ENCODE data around the gene SGCD. TPM values are rescaled to one million over a fixed set of nuclear protein-coding genes. Genes with fewer than 3 reads are reported as not detected.

The SGCD gene
- total RNA-seq, 1 experiment from 2014 or later = not detected

DNA sequence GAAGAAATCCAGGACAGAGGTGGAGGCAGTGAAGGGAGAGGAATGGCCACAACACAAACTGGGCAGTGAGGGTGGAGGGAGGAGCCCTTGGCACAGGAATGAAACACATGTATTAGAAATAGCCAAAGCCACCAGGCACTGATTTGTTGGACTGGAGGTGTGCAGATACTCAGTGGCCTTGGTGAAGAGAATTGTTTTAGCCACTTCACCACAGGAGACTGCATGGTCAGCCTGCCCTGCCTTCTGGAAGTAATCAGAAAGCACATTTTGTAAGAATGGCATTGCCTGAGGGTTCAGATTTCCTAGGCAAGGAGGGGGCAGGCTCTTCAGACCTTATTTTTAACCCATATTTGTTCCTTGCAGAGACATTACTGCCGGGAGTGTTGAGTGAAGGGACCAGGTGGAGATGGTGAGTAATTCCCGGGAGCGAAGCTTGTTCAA is 2.2 kb downstream of the SGCD start:
- in situ Hi-C loops (cut with HindIII; ENCODE audit: low pct_unique_long_range_greater_than_20kb, low sequenced_read_pairs) = no loop called here
- no TSS peak for BruUV-seq (replicated peaks)

DNA sequence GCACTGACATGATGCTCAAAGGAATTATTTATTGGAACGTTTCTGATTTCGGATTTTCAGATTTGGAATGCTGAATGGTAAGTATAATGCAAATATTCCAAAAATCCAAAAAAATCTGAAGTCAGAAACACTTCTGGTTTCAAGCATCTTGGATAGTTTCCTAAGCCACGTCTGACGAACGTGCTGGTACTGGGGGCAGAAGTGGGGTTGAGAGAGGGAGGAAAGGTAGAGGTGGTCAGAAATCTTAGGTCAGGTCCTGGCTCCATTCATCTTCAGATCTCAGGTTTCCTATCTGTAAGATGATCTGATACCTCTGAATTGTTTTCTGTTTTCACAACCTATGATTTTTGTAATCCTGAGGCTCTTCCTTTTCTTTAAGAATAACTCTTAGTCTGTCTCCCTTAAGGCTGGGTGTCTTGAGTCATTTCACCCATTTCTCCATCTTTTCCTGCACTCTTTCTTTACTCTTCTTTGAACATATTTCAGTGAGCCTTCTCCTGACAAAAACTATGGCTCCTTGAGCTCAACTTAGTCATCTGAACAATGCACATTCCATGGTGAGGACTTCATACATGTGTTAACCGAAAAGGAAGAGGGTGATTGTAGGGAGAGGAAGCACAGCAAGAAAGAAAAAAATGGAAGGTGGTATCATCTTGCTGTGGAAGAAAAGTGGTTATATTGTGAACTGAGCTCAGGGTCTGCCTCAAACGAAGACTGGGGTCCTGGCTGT is 3.3 kb downstream of the SGCD start:
- H3K36me3 ChIP-seq (ENCODE audit: control insufficient read depth, insufficient read depth, low read length) = no peaks in the 10 kb centered on the region
- H3K27me3 ChIP-seq (ENCODE audit: control insufficient read depth, insufficient read depth, low read length) = no peaks in the 10 kb centered on the region; the same call in 1 of the 2 replicates
- no peak for TF ChIP-seq TCF7L2 (IDR thresholded peaks at IDR 0.05; ENCODE audit: low read depth, low read length)
- TF ChIP-seq, protein P1, sequence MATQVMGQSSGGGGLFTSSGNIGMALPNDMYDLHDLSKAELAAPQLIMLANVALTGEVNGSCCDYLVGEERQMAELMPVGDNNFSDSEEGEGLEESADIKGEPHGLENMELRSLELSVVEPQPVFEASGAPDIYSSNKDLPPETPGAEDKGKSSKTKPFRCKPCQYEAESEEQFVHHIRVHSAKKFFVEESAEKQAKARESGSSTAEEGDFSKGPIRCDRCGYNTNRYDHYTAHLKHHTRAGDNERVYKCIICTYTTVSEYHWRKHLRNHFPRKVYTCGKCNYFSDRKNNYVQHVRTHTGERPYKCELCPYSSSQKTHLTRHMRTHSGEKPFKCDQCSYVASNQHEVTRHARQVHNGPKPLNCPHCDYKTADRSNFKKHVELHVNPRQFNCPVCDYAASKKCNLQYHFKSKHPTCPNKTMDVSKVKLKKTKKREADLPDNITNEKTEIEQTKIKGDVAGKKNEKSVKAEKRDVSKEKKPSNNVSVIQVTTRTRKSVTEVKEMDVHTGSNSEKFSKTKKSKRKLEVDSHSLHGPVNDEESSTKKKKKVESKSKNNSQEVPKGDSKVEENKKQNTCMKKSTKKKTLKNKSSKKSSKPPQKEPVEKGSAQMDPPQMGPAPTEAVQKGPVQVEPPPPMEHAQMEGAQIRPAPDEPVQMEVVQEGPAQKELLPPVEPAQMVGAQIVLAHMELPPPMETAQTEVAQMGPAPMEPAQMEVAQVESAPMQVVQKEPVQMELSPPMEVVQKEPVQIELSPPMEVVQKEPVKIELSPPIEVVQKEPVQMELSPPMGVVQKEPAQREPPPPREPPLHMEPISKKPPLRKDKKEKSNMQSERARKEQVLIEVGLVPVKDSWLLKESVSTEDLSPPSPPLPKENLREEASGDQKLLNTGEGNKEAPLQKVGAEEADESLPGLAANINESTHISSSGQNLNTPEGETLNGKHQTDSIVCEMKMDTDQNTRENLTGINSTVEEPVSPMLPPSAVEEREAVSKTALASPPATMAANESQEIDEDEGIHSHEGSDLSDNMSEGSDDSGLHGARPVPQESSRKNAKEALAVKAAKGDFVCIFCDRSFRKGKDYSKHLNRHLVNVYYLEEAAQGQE (IDR thresholded peaks at IDR 0.05; ENCODE audit: insufficient read depth in 1 of 2, low read depth in 2 of 2, low read length in 1 of 2) = no peak
- TF ChIP-seq POLR2AphosphoS5 (IDR thresholded peaks at IDR 0.05; ENCODE audit: low read depth, low read length) = no peak
- intact Hi-C loops (cut with micrococcal nuclease; ENCODE audit: unreplicated experiment) (no loop called here), in situ Hi-C loops (cut with HindIII; ENCODE audit: low pct_unique_long_range_greater_than_20kb, low sequenced_read_pairs) (no loop called here)
- no peaks in the 10 kb centered on the region for H3K9me3 ChIP-seq (ENCODE audit: control insufficient read depth, insufficient read depth, low read depth, low read length)
- ChIA-PET CTCF (no interaction called here), POLR2A (interaction anchor here (0.6 kb wide), 1 partner anchor 20 kb away, joined by 5 read pairs; no protein-coding TSS in a partner anchor)
- DNase-seq (ENCODE audit: low read depth, low spot score) = no peak
- no TSS peak for BruUV-seq (replicated peaks)
- ATAC-seq = no peak
- no peaks in the 10 kb centered on the region for H3K4me1 ChIP-seq (ENCODE audit: control insufficient read depth, insufficient read depth, low read length)
- H3K27ac ChIP-seq (ENCODE audit: low read length) = no peak overlapping the region
- no peak overlapping the region for H3K4me3 ChIP-seq (ENCODE audit: low read depth in 2 of 2, low read length in 2 of 2)

More for the DNA sequence above, 2.2 kb downstream of the SGCD start:
- intact Hi-C loops (cut with micrococcal nuclease; ENCODE audit: unreplicated experiment) = no loop called here
- CTCF ChIA-PET = no interaction called here
- no peaks in the 10 kb centered on the region for H3K36me3 ChIP-seq (ENCODE audit: control insufficient read depth, insufficient read depth, low read length)
- DNase-seq (ENCODE audit: low read depth, low spot score) (no peak), ATAC-seq (no peak)
- no peaks in the 10 kb centered on the region for H3K4me1 ChIP-seq (ENCODE audit: control insufficient read depth, insufficient read depth, low read length)
- POLR2A ChIA-PET = no interaction called here
- H3K27me3 ChIP-seq (ENCODE audit: control insufficient read depth, insufficient read depth, low read length) = no peaks in the 10 kb centered on the region; the same call in 1 of the 2 replicates
- TF ChIP-seq, protein P1 (IDR thresholded peaks at IDR 0.05; ENCODE audit: insufficient read depth in 1 of 2, low read depth in 2 of 2, low read length in 1 of 2) = no peak
- TF ChIP-seq TCF7L2 (IDR thresholded peaks at IDR 0.05; ENCODE audit: low read depth, low read length) (no peak), SIN3A (IDR thresholded peaks at IDR 0.05; ENCODE audit: borderline replicate concordance, insufficient read depth, low read depth, low read length) (no peak), POLR2AphosphoS5 (IDR thresholded peaks at IDR 0.05; ENCODE audit: low read depth, low read length) (no peak)
- TF ChIP-seq, protein P2, sequence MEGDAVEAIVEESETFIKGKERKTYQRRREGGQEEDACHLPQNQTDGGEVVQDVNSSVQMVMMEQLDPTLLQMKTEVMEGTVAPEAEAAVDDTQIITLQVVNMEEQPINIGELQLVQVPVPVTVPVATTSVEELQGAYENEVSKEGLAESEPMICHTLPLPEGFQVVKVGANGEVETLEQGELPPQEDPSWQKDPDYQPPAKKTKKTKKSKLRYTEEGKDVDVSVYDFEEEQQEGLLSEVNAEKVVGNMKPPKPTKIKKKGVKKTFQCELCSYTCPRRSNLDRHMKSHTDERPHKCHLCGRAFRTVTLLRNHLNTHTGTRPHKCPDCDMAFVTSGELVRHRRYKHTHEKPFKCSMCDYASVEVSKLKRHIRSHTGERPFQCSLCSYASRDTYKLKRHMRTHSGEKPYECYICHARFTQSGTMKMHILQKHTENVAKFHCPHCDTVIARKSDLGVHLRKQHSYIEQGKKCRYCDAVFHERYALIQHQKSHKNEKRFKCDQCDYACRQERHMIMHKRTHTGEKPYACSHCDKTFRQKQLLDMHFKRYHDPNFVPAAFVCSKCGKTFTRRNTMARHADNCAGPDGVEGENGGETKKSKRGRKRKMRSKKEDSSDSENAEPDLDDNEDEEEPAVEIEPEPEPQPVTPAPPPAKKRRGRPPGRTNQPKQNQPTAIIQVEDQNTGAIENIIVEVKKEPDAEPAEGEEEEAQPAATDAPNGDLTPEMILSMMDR (IDR thresholded peaks at IDR 0.05) = no peak
- no peaks in the 10 kb centered on the region for H3K9me3 ChIP-seq (ENCODE audit: control insufficient read depth, insufficient read depth, low read depth, low read length)
- H3K4me3 ChIP-seq (ENCODE audit: low read depth in 2 of 2, low read length in 2 of 2) = no peak overlapping the region
- H3K27ac ChIP-seq (ENCODE audit: low read length) = no peak overlapping the region

Measured in Panc1 (cell line).